ENCODE measurements around the gene SIPA1L3.

The SIPA1L3 gene

GRCh38 chr19:38203197-38203596 lies 296.2 kb downstream of the SIPA1L3 start:
- Histone ChIP-seq H3K4me3 (ENCODE audit: insufficient read depth, low read depth, low read length, poor library complexity, severe bottlenecking) (no peak overlapping the region), H3K27ac (ENCODE audit: insufficient read depth, low read length, poor library complexity, severe bottlenecking) (no peak overlapping the region), H3K9me3 (ENCODE audit: control insufficient read depth, low read length) (no peaks in the 10 kb centered on the region), H3K4me1 (ENCODE audit: control insufficient read depth, insufficient read depth, low read length, poor library complexity, severe bottlenecking) (no peaks in the 10 kb centered on the region), H3K27me3 (replicated peaks; ENCODE audit: control insufficient read depth, insufficient read depth, low read length, poor library complexity, severe bottlenecking) (no peaks in the 10 kb centered on the region), H3K36me3 (ENCODE audit: control insufficient read depth, insufficient read depth, low read length) (no peaks in the 10 kb centered on the region)
- no peak for DNase-seq

GRCh38 chr19:38204096-38204495 lies 297.1 kb downstream of the SIPA1L3 start:
- H3K9me3 ChIP-seq (ENCODE audit: control insufficient read depth, low read length) = no peaks in the 10 kb centered on the region
- H3K4me1 ChIP-seq (ENCODE audit: control insufficient read depth, insufficient read depth, low read length, poor library complexity, severe bottlenecking) = no peaks in the 10 kb centered on the region
- no peak overlapping the region for H3K27ac ChIP-seq (ENCODE audit: insufficient read depth, low read length, poor library complexity, severe bottlenecking)
- no peaks in the 10 kb centered on the region for H3K36me3 ChIP-seq (ENCODE audit: control insufficient read depth, insufficient read depth, low read length)
- H3K27me3 ChIP-seq (replicated peaks; ENCODE audit: control insufficient read depth, insufficient read depth, low read length, poor library complexity, severe bottlenecking) = no peaks in the 10 kb centered on the region
- no peak for DNase-seq
- no peak overlapping the region for H3K4me3 ChIP-seq (ENCODE audit: insufficient read depth, low read depth, low read length, poor library complexity, severe bottlenecking)

GRCh38 chr19:38204728-38205127 lies 297.7 kb downstream of the SIPA1L3 start:
- H3K36me3 ChIP-seq (ENCODE audit: control insufficient read depth, insufficient read depth, low read length) = no peaks in the 10 kb centered on the region
- H3K4me1 ChIP-seq (ENCODE audit: control insufficient read depth, insufficient read depth, low read length, poor library complexity, severe bottlenecking) = no peaks in the 10 kb centered on the region
- no peak overlapping the region for H3K4me3 ChIP-seq (ENCODE audit: insufficient read depth, low read depth, low read length, poor library complexity, severe bottlenecking)
- DNase-seq = no peak
- no peak overlapping the region for H3K27ac ChIP-seq (ENCODE audit: insufficient read depth, low read length, poor library complexity, severe bottlenecking)
- H3K9me3 ChIP-seq (ENCODE audit: control insufficient read depth, low read length) = no peaks in the 10 kb centered on the region
- H3K27me3 ChIP-seq (replicated peaks; ENCODE audit: control insufficient read depth, insufficient read depth, low read length, poor library complexity, severe bottlenecking) = no peaks in the 10 kb centered on the region

- DNase-seq = no peak
- H3K4me1 ChIP-seq (ENCODE audit: control insufficient read depth, insufficient read depth, low read length, poor library complexity, severe bottlenecking) = peaks cover 9% of the 10 kb centered on the region
- no peaks in the 10 kb centered on the region for H3K36me3 ChIP-seq (ENCODE audit: control insufficient read depth, insufficient read depth, low read length)
- no peaks in the 10 kb centered on the region for H3K9me3 ChIP-seq (ENCODE audit: control insufficient read depth, low read length)
- H3K4me3 ChIP-seq (ENCODE audit: insufficient read depth, low read depth, low read length, poor library complexity, severe bottlenecking) = no peak overlapping the region
- no peak overlapping the region for H3K27ac ChIP-seq (ENCODE audit: insufficient read depth, low read length, poor library complexity, severe bottlenecking)
- H3K27me3 ChIP-seq (replicated peaks; ENCODE audit: control insufficient read depth, insufficient read depth, low read length, poor library complexity, severe bottlenecking) = peaks cover 9% of the 10 kb centered on the region
These were observed 299.2 kb downstream of the SIPA1L3 start for GRCh38 chr19:38206006-38206745.

GRCh38 chr19:38206928-38207327 lies 299.9 kb downstream of the SIPA1L3 start:
- Histone ChIP-seq H3K4me3 (ENCODE audit: insufficient read depth, low read depth, low read length, poor library complexity, severe bottlenecking) (no peak overlapping the region), H3K27ac (ENCODE audit: insufficient read depth, low read length, poor library complexity, severe bottlenecking) (no peak overlapping the region), H3K4me1 (ENCODE audit: control insufficient read depth, insufficient read depth, low read length, poor library complexity, severe bottlenecking) (peaks cover 15% of the 10 kb centered on the region), H3K9me3 (ENCODE audit: control insufficient read depth, low read length) (no peaks in the 10 kb centered on the region), H3K27me3 (replicated peaks; ENCODE audit: control insufficient read depth, insufficient read depth, low read length, poor library complexity, severe bottlenecking) (peaks cover 13% of the 10 kb centered on the region), H3K36me3 (ENCODE audit: control insufficient read depth, insufficient read depth, low read length) (no peaks in the 10 kb centered on the region)
- DNase-seq = no peak

- H3K9me3 ChIP-seq (ENCODE audit: control insufficient read depth, low read length) = no peaks in the 10 kb centered on the region
- DNase-seq = no peak
- peaks cover 15% of the 10 kb centered on the region for H3K4me1 ChIP-seq (ENCODE audit: control insufficient read depth, insufficient read depth, low read length, poor library complexity, severe bottlenecking)
These were observed 300.5 kb downstream of the SIPA1L3 start for GRCh38 chr19:38207543-38207942.

GRCh38 chr19:38208571-38208970 lies 301.6 kb downstream of the SIPA1L3 start:
- H3K4me1 ChIP-seq (ENCODE audit: control insufficient read depth, insufficient read depth, low read length, poor library complexity, severe bottlenecking) = peaks cover 18% of the 10 kb centered on the region
- no peak overlapping the region for H3K4me3 ChIP-seq (ENCODE audit: insufficient read depth, low read depth, low read length, poor library complexity, severe bottlenecking)
- H3K27me3 ChIP-seq (replicated peaks; ENCODE audit: control insufficient read depth, insufficient read depth, low read length, poor library complexity, severe bottlenecking) = peaks cover 13% of the 10 kb centered on the region
- H3K27ac ChIP-seq (ENCODE audit: insufficient read depth, low read length, poor library complexity, severe bottlenecking) = no peak overlapping the region
- no peak for DNase-seq
- no peaks in the 10 kb centered on the region for H3K36me3 ChIP-seq (ENCODE audit: control insufficient read depth, insufficient read depth, low read length)
- H3K9me3 ChIP-seq (ENCODE audit: control insufficient read depth, low read length) = no peaks in the 10 kb centered on the region

More at GRCh38 chr19:38207543-38207942, 300.5 kb downstream of the SIPA1L3 start:
- Histone ChIP-seq H3K36me3 (ENCODE audit: control insufficient read depth, insufficient read depth, low read length) (no peaks in the 10 kb centered on the region), H3K4me3 (ENCODE audit: insufficient read depth, low read depth, low read length, poor library complexity, severe bottlenecking) (no peak overlapping the region), H3K27ac (ENCODE audit: insufficient read depth, low read length, poor library complexity, severe bottlenecking) (no peak overlapping the region), H3K27me3 (replicated peaks; ENCODE audit: control insufficient read depth, insufficient read depth, low read length, poor library complexity, severe bottlenecking) (peaks cover 13% of the 10 kb centered on the region)

GRCh38 chr19:38209152-38209551 lies 302.1 kb downstream of the SIPA1L3 start:
- H3K27me3 ChIP-seq (replicated peaks; ENCODE audit: control insufficient read depth, insufficient read depth, low read length, poor library complexity, severe bottlenecking) = peaks cover 13% of the 10 kb centered on the region
- H3K4me3 ChIP-seq (ENCODE audit: insufficient read depth, low read depth, low read length, poor library complexity, severe bottlenecking) = no peak overlapping the region
- H3K27ac ChIP-seq (ENCODE audit: insufficient read depth, low read length, poor library complexity, severe bottlenecking) = no peak overlapping the region
- peaks cover 24% of the 10 kb centered on the region for H3K4me1 ChIP-seq (ENCODE audit: control insufficient read depth, insufficient read depth, low read length, poor library complexity, severe bottlenecking)
- no peaks in the 10 kb centered on the region for H3K36me3 ChIP-seq (ENCODE audit: control insufficient read depth, insufficient read depth, low read length)
- DNase-seq = no peak
- no peaks in the 10 kb centered on the region for H3K9me3 ChIP-seq (ENCODE audit: control insufficient read depth, low read length)

- Histone ChIP-seq H3K4me1 (ENCODE audit: control insufficient read depth, insufficient read depth, low read length, poor library complexity, severe bottlenecking) (peaks cover 25% of the 10 kb centered on the region), H3K9me3 (ENCODE audit: control insufficient read depth, low read length) (no peaks in the 10 kb centered on the region), H3K36me3 (ENCODE audit: control insufficient read depth, insufficient read depth, low read length) (no peaks in the 10 kb centered on the region), H3K27ac (ENCODE audit: insufficient read depth, low read length, poor library complexity, severe bottlenecking) (no peak overlapping the region), H3K4me3 (ENCODE audit: insufficient read depth, low read depth, low read length, poor library complexity, severe bottlenecking) (no peak overlapping the region), H3K27me3 (replicated peaks; ENCODE audit: control insufficient read depth, insufficient read depth, low read length, poor library complexity, severe bottlenecking) (peaks cover 13% of the 10 kb centered on the region)
- no peak for DNase-seq
These were observed 302.9 kb downstream of the SIPA1L3 start for GRCh38 chr19:38209671-38210457.

GRCh38 chr19:38210458-38210987 lies 303.5 kb downstream of the SIPA1L3 start:
- Histone ChIP-seq H3K27ac (ENCODE audit: insufficient read depth, low read length, poor library complexity, severe bottlenecking) (no peak overlapping the region), H3K4me1 (ENCODE audit: control insufficient read depth, insufficient read depth, low read length, poor library complexity, severe bottlenecking) (peaks cover 25% of the 10 kb centered on the region), H3K9me3 (ENCODE audit: control insufficient read depth, low read length) (no peaks in the 10 kb centered on the region), H3K27me3 (replicated peaks; ENCODE audit: control insufficient read depth, insufficient read depth, low read length, poor library complexity, severe bottlenecking) (peaks cover 13% of the 10 kb centered on the region), H3K36me3 (ENCODE audit: control insufficient read depth, insufficient read depth, low read length) (no peaks in the 10 kb centered on the region), H3K4me3 (ENCODE audit: insufficient read depth, low read depth, low read length, poor library complexity, severe bottlenecking) (no peak overlapping the region)
- no peak for DNase-seq
